NCI-H82 treated with DMSO at 0.1 percent for 48 hours (cell line): Measurements from ENCODE around the gene LPP.

ENCODE experiments used
- DNase-seq: peaks from one replicate; lab custom pipeline; 2025; ENCODE audit not compliant: unreplicated experiment; lab: John Stamatoyannopoulos, UW

The LPP gene

DNA sequence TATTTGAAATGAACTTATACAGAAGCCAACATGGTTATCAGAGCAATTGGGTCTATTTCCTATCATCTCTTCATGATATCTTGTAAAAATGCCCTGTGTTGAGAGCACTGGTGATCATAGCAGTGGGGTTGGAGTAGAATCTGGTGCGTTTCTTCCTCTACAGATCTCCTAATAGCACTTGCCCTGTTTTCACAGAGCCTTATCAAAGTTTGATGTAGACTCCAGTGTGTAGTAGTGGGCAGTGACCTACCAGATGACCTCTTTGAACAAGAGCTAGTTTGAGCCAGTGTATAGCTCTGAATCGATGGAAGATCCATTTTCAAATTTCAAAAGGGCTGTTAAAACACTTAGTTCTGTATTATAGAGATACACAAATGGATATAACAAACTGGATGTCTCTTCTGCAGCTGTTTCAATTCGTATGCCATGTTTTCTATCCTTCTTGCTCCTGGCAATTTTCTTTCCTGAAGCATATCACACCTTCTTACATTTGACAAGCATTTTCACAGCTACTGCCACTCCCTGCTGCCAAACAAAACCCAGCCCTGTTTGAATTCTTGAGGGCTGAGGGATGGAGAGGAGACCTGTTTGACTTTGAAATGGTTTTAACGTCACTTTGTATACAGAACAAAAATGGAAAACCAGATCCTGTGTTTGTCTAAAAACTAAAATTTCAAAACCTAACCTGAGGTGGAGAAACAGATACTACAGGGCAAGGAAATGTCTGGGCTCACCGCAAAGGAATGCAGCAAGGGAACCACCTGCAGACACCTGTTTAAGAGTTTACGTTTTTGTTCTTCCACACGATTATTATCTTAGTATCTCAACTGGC is 663.4 kb downstream of the LPP start:
- DNase-seq = no peak

DNA sequence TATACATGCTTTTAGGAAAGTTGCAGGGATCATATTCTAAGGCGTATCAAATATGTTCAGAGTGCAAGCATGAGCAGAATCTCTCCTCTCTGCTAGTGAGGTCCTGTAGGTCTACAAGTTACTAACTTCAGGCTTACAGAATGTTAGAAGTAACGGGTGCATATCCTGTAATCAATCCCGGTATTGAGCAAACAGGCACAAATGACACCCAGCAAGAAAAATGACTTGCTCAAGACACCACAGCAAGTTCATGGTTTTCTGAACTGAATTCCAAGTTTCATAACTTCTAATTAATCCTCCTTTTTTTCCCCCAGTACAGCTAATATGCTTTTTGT is 663.9 kb downstream of the LPP start:
- DNase-seq = no peak

DNA sequence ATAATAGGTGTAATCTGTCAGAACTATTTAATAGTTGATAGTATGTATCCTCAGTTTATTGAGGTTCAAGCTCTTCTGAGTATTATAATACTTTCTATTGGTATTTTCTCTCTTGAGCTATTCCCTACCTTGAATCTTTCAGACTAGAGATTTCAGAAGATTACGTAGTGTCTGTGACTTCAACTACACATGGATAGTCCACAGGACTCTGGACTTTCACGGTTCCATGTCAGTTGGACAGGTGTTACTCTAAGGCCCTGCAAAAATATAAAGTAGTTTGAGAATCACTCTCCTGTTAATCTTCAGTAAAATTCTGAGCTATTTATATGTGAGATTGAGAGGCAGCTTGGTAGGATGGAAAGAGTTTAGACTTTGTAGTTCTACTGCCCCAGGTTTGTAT is 664.3 kb downstream of the LPP start:
- DNase-seq = no peak

DNA sequence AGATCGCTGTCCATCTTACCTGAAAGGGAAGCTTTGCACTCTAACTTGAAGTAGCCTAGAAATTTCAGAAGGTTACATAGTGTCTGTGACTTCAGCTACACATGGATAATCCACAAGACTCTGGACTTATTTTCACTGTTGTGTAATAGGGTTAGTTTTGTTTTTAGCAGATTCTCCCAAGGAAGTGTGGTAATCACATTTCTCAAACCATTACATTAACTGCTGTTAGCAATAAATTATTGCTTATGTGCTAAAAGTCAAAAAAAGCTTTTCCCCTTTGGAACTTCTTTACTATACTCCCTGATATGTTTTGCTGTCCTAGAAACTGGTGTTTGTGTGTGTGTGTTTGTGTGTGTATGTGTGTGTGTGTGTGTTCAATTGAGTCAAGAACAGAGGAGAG is 666.0 kb downstream of the LPP start:
- DNase-seq = no peak

DNA sequence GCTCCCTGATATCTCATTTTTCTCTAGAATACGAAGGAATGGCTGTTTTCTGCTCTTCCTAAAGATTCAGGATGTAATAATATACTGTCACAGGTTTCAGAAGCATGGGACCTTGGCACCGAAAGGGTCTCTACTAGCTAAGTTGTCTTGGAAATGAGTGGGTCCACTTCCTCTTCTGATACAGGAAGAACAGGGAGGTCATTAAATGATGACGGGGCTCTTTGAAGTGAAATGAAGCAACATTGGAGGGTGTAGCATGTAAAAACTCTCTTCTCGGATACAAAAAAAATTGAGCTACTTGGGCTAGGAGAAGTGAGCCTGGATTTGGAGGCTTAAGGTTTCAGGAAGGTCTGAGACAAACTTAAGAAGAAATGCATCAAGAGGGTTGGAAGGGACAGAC is 668.0 kb downstream of the LPP start:
- DNase-seq = no peak

DNA sequence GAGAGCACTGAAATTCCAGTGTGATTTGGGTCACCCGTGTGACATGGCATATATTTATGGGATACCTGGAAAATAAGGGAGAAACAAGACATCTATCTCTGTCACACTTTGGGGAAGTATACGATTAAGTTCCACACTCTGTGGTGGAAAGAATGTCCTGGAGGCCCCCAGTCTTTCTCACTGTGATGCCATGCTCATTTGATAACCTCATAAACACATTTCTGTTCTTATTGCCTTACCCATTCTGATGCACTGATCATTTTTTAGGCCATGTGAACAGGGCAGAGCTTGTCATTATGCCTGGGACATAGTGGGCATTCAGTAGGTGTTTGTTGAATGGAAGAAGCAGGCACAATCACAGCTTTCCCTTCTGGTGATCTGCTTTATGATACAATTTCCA is 668.5 kb downstream of the LPP start:
- no peak for DNase-seq

DNA sequence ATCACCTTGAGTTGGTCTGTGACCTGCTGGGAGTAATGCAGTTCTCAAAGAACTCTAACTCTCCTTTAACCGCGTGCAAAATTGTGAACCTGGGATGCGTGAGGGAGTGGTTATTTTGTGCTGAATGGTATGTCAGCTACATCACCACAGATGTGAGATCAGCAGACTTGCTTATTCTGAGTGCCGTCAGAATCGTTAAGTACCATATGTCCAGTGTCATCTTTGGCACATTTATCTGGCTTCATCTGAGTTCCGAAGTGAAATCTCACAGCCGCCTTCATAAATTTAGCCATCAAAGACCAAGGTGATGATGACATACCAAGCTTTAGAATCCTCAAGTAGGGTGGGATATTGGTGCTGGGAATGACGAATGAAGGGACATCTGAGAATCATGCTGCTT is 670.6 kb downstream of the LPP start:
- DNase-seq = no peak

DNA sequence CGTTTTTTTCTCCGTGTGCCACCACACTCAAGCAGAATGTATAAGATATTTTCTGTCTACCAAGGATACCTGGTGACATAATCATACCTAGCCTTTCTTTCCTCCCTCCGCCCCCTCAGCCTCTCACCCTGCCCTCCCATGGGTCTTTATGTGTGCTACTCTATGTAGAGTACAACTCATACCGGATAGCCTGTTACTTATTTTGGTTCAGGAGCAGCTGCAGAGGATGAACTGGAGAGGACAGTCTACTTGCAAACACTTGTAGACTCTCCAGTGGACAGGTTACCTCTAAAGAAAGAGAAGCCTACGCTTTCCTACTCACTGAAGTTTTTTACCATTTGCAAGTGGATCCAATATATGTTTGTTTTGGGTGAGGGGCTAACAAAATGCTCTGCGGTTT is 671.9 kb downstream of the LPP start:
- DNase-seq = no peak

DNA sequence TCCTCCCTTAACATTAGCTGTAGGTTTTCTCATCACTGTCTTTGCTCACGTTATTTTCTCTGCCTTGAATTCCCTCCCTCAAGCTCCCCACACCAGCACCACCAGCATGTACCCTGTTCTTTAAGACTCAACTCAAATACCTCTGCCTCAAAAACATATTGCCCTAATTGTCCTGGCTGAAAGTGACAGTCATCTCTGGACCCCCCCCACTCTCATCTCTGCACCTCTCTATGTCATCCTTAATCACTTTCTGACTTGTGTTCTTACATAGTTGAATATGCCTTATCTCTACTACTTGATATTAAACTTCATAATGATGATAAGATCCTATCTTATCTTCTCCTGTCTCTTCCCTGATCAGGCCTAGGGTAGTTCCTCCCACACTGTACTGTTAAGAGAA is 672.6 kb downstream of the LPP start:
- no peak for DNase-seq

DNA sequence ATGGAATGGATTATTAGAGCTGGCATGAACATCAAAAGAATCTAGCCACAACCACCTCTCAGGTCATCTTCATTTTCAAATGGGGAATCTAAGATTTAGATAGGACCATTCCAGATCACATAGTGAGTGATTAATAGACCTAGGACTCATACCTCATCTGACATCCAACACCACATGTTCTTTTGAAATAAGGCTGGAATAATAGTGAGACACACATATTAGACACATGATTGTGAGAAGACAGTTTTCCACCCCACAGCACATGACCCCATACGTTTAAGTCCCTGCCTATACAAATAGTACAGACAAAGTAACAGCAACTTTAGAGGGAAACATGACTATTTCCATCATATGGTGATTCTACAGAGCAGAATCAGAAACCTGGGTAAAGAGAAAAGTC is 673.1 kb downstream of the LPP start:
- DNase-seq = no peak

DNA sequence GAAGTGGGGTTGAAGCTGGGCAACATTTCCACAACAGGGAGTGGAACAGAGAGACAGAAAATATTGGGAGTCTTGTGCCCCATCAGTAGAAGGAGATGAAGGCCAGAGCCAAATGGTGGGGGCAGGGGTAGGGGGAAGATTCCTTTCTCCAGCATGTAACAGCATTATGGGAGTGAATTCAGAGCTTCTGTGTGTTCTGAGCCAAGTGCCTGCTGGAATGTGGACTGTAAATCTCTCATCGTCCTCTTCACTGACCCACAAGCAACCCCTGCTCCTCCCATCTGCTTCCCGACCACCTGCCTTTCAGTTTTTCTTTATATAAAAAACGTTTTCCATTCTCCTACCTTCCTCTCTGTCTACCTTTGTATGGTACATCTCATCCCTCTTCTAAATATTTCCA is 673.6 kb downstream of the LPP start:
- DNase-seq = no peak

DNA sequence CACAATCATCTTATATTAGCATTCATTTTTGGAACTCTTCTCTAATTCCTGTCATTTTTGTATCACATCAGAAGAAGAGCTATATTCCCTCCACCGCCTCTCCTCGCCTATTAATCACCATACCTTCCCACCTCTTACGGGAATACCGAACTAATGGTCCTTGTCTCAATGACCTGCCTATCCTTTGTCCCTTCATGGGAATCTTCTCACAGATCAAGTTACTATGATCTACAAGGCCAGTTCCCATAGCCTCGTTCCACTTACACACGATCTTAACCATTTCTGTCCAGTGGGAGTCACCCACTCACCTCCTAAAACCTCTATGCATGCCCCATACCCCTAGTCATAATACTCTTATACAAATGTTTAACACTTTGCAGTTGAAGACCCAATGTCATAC is 675.2 kb downstream of the LPP start:
- no peak for DNase-seq

DNA sequence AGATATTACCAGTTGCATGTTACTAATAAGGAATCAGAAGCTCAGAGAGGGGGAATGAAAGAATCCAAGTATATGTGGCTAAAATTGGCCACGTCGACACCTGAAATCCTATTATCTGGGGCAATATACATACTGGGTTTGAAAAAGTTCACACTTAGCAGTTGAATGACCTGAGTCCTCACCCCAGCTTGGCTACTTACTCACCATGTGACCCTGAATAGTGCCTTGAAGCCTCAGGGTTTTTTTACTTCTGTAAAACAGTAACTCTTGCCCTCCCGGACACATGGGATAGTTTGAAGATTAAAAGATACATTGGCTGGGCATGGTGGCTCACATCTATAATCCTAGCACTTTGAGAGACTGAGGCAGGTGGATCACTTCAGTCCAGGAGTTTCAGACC is 675.6 kb downstream of the LPP start:
- no peak for DNase-seq

DNA sequence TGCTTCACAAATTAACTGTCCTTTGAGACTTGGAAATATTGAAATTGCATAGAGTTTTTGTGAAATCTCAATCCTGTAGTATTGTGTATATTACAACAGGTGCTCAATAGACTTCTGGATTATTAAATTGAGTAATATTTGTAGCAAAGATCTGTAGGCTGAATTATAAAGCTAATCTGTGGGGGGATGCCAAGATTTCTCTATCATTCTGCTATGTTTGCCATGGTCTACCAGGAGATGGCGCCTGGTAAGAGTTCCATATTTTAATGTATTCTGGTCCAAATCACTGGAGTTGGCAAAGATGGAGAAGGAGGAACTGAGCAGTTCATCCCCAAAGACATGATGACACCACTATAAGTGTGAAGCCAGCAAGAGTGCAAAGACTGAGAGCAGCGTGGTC is 676.9 kb downstream of the LPP start:
- DNase-seq = no peak

DNA sequence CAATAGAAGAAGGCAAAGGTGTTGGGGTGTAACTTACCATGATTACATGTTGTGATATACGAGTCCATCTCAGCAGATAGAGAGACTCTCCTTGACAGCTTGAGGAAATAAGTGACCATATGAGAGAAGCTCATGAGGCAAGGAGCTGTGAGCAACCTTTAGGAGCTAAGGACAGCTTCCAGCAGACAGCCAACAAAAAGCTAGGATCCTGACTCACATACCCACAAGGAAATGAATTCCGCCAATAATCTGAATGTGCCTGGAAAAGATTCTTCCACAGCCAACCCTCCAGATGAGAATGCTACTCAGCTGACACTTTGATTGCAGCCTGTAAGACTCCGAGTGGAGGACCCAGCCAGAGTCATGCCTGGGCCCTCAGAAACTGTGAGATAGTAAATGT is 678.2 kb downstream of the LPP start:
- DNase-seq = no peak

DNA sequence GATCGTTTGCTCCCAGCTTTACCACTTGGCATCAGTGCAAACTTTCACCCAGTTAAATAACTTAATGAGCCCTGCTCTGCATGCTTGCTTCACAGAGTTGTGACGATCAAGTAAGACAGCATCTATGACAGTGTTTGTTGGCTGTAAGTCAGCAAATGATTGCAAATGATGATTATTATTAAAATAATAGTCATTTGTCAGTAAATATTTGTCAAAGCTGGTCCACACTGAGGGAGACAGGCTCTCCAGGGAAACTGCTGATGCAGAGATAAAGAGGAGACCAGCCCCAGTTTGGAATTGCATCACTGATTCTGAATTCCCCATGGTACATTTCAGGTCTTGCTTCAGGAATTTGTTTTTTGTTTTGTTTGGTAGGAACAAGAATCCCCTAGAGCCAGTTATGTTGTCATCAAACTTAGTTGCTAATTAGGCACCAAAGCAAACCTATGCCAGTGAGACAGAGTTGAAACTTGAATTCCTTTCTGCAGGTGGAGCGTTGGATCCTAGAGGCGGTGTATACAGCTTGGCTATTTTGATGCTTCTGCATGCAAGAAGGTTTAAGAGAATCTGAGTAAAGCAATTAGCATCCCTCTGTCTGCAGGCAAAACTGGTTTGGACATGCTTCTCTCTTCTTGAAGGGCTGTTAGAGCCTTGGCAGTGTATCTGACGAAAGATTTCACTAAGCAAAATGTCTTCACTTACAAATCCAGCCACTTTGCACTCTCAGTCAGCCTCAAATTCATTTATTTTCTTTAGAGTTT is 679.2 kb downstream of the LPP start:
- DNase-seq = no peak

DNA sequence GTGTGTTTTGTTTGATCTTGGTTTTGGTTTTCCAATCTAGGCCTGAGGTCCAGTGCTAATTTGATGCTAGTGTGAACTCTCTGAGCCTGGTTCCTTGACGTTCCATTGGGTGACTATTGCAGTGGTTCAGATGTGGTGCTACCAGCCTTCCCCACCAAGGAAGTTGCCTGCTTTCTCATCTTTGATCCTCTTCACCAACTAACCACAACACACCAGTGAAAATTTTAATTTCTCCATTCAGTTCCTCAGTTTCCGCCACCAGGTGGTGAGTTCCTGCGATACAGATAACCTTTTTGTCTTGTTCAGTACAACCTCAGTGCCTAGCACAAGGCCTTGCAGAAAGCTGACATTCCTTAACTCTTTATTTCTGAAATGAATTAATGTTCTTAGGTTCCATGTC is 680.4 kb downstream of the LPP start:
- no peak for DNase-seq

DNA sequence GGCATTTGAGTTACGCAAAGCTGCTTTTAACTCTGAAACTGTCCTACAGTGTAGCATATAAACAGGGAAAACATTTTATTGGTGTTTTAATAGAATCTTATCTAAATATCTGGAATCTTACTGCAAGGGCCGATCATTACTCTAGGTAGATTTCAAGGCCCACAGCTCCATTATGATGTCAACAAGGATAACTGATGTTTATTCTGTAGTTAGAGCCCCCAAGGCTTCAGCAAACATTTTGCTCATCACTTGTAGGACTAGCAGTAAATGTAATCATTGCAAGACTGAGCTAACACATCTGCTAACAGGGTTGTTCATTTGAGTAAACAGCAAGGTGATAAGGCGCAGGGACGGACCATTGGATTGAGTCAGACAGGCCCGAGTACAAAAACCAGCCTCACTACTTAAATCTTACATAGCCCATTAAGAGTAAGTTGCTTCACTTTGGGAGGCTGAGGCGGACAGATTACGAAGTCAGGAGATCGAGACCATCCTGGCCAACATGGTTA is 685.3 kb downstream of the LPP start:
- DNase-seq = no peak

DNA sequence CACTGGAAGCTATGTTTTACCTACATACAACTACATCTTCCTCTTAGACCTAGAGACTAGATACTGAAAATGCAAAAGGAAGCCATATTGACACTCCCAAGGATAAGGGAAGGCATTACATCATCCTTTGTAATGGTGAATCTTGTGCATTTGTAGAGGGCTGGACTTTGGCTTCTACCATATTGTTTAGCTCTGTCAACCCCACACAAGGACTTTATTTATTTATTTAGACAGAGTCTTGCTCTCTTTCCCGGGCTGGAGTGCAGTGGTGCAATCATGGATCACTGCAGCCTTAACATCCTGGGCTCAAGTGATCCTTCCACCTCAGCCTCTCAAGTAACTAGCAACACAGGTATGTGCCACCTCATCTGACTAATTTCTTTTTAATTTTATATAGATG is 686.3 kb downstream of the LPP start:
- DNase-seq = no peak

DNA sequence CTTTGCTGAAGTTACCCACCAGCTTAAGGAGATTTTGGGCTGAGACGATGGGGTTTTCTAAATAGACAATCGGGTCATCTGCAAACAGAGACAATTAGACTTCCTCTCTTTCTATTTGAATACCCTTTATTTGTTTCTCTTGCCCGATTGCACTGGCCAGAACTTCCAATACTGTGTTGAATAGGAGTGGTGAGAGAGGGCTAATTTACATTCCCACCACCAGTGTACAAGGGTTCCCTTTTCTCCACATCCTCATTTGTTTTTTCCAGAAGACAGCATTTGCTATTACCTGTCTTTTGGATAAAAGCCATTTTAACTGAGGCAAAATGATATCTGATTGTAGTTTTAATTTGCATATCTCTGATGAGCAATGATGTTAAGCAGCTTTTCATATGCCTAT is 687.9 kb downstream of the LPP start:
- DNase-seq = no peak

DNA sequence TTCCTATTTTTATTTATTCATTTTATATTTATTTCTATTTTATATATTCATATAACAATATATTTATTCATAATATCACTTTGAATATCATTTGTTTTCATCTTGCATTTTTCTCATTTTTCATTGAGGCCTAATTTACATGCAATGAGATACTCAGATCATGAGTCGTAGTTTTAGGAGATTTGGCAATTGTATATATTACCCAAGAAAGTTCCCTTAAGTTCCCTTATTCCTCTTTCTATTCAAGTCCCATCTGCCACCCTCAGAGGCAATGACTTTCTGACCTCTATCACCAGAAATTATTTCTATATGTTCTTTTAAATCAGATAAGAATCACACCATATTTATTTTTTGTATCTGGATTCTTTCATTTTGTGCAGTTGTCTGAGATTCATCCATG is 688.7 kb downstream of the LPP start:
- no peak for DNase-seq

DNA sequence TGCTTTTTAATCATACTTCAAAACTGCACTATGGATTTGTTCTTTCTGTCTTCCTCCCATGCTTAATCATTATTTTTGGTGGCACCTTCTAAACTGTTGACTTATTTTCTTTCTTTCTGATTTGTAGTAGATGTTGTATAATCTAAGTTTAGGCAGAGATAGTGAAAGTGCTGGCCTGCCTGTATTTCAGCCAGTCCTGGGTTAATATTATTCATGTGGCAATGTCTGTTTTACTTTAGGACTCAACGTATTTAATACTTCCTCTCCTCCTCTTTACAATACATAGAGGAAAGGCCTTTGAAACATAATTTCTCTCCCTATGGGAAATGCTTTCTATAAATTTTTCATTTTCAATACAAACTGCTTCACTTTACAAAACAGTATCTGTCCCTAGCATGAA is 690.1 kb downstream of the LPP start:
- no peak for DNase-seq

DNA sequence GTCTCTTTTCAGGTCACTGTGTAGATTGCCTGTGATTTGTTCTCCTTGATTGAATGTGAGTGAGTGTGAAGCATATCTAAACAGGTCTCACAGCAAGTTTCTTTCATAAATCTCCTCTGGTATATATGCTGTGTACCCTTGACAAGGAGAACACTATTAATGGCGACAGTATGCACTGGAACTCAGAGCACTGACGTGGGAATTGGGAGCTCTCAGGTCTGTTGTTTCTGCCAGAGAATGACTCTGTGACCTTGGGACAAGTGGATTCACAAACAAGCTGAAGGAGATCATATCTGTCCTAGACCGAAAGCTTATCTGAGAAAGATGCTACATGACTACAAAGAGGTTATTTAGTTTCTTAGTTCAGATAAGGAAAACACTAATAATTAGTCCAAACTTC is 691.6 kb downstream of the LPP start:
- DNase-seq = no peak
